Measurements from ENCODE around the gene SEC24B.

SEC24B gene

GRCh38 chr4:109589119-109589518 is 155.5 kb downstream of the SEC24B start:
- DNase-seq, result no peak

GRCh38 chr4:109589605-109590004 is 156.0 kb downstream of the SEC24B start:
- no peak for DNase-seq

Data from RPMI8226 (cell line).